ENCODE measurements around the gene DAGLA.

Gene DAGLA

GRCh38 chr11:61782841-61783240 is 102.7 kb downstream of the DAGLA start:
- no peak for TF ChIP-seq CTCF (IDR thresholded peaks at IDR 0.05; ENCODE audit: insufficient read depth, low read depth, low read length, missing control alignments)
- DNase-seq (ENCODE audit: low read depth): no peak
- no peak overlapping the region for H3K4me3 ChIP-seq (ENCODE audit: low read depth, low read length)

- TF ChIP-seq CTCF (IDR thresholded peaks at IDR 0.05; ENCODE audit: insufficient read depth, low read depth, low read length, missing control alignments): no peak
- no peak for DNase-seq (ENCODE audit: low read depth)
- no peak overlapping the region for H3K4me3 ChIP-seq (ENCODE audit: low read depth, low read length)
Measured at GRCh38 chr11:61783717-61784505, 103.7 kb downstream of the DAGLA start.

- DNase-seq (ENCODE audit: low read depth): no peak
- no peak overlapping the region for H3K4me3 ChIP-seq (ENCODE audit: low read depth, low read length)
- TF ChIP-seq CTCF (IDR thresholded peaks at IDR 0.05; ENCODE audit: insufficient read depth, low read depth, low read length, missing control alignments): no peak
Measured at GRCh38 chr11:61784506-61784805, 104.3 kb downstream of the DAGLA start.

- no peak overlapping the region for H3K4me3 ChIP-seq (ENCODE audit: low read depth, low read length)
- TF ChIP-seq CTCF (IDR thresholded peaks at IDR 0.05; ENCODE audit: insufficient read depth, low read depth, low read length, missing control alignments): no peak
- DNase-seq (ENCODE audit: low read depth): peak; percentile 18
Measured at GRCh38 chr11:61785837-61786402, 105.7 kb downstream of the DAGLA start.

- TF ChIP-seq CTCF (IDR thresholded peaks at IDR 0.05; ENCODE audit: insufficient read depth, low read depth, low read length, missing control alignments): peak; percentile 43
- H3K4me3 ChIP-seq (ENCODE audit: low read depth, low read length): no peak overlapping the region
- peak; percentile 42 for DNase-seq (ENCODE audit: low read depth)
Measured at GRCh38 chr11:61787928-61788491, 107.8 kb downstream of the DAGLA start.

- DNase-seq (ENCODE audit: low read depth): peak; percentile 75
- TF ChIP-seq CTCF (IDR thresholded peaks at IDR 0.05; ENCODE audit: insufficient read depth, low read depth, low read length, missing control alignments): no peak
- H3K4me3 ChIP-seq (ENCODE audit: low read depth, low read length): peak overlapping the region; percentile 97
Measured at GRCh38 chr11:61791737-61792309, 111.6 kb downstream of the DAGLA start.

Data from GM12865 (cell line).